Mucosa of descending colon (tissue), 3 donors: ENCODE data around the gene CTXN1. TPM values are rescaled to one million over a fixed set of nuclear protein-coding genes. Genes with fewer than 3 reads are reported as not detected.

Experiments
- ATAC-seq: fragments of 200-7000 bp; cut with Tn5 transposase; one replicate; pipeline ENCODE4 v1.9.1; 2020; ENCODE audit warnings: mild to moderate bottlenecking, moderate library complexity
- DNase-seq, 3 donors: peaks; one replicate each; pipeline ENCODE4 v3.0.0-alpha.2; 2020
- H3K36me3 ChIP-seq: fragments of 200-600 bp; one replicate; pipeline ENCODE4 v1.8.0; 2021; ENCODE audit warnings: low read depth, mild to moderate bottlenecking
- H3K4me1 ChIP-seq: fragments of 200-600 bp; one replicate; pipeline ENCODE4 v1.8.0; 2021; ENCODE audit warnings: low read depth, mild to moderate bottlenecking
- H3K4me3 ChIP-seq: fragments of 200-600 bp; one replicate; pipeline ENCODE4 v1.8.0; 2021; ENCODE audit warnings: mild to moderate bottlenecking
- H3K9me3 ChIP-seq: fragments of 200-600 bp; one replicate; pipeline ENCODE4 v1.8.0; 2021; ENCODE audit warnings: mild to moderate bottlenecking
- intact Hi-C, 2 donors: fragments of 100-400 bp; cut with DNase I in 1 of 2; cut with micrococcal nuclease in 1 of 2; formaldehyde crosslinking; loops; one replicate each; pipeline versions ENCODE4 v1.11.0 to v1.11.1; 2022; cut with DNase I, micrococcal nuclease
- long read RNA-seq, 2 donors: library from polyadenylated mRNA; unstranded; transcript quantifications; one replicate each; pipeline ENCODE4 v2.0.0, GENCODE V29; 2019 to 2021
- total RNA-seq, 3 donors: library from RNA; stranded (reverse); fragmentation: NEBNext Ultra II Directional in 2 of 3; extraction: Animal tissue kit (Norgen Biotek cat#: 25700) in 2 of 3; gene quantifications; one replicate each; pipeline versions ENCODE4 v1.2.1 to v1.2.4, GENCODE V29; 2021 to 2023
- TF ChIP-seq, protein P1 (sequence below): fragments of 200-600 bp; IDR thresholded peaks from one replicate; pipeline ENCODE4 v1.8.0; 2022; ENCODE audit warnings: antibody characterized with exemption, mild to moderate bottlenecking
- donor health status: DM: no; HTN: no; CAD: no; lungs with moderate emphysema.
- donor health status: DM: no; HTN: no; CAD: no.
- donor health status: DM: no; HTN: yes; CAD: no.

CTXN1 gene
- total RNA-seq, result 10 to 100 TPM in 1 of 3 donors, 1 to 10 TPM in 1, under 1 TPM in 1; 0.69 to 28.3 (median 1.9) TPM
- long read RNA-seq, donor 1, transcript CTXN1-201 (2 exons, 1,274 nt), result major isoform, 15 of 24 reads
- long read RNA-seq, donor 1, partial matches to known transcripts, result 6 of 24 reads
- long read RNA-seq, donor 1, other reads (novel, unspliced or antisense), result 3 of 24 reads
- long read RNA-seq, donor 2, result 0 reads

DNA sequence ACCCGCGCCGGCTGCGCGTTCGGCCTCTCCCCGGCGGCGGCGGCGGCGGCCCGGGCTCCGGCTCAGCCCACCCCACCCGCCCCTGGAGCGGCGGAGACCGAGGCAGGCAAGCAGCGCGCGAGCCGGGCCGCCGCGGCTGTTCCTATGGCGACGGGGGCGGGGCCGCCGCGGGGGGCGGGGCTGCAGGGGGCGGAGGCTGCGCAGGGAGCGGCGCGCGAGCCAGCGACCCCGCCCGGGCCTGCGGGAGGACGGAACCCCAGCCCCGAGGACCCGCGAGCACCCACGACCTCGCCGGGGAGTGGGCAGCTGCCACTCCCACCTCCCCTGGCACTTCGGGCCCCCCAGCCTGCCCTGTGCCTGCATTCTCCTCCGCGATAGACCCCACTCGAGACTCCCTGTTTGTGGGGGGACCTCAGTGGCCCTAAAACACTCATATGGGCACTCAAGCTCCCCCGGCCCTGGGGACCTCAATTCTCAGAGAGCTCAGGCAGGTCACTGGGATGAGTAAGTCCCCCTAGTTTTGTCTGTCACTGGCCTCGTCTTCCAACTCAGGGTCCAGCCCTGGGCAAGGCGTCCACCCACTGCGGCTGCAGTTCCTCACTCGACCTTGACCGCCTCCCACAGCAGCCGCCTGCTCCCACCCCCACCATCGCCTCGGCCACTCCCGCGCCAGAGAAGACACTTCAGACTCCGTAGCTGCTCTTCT lies at the start of gene CTXN1:
TSS of gene CTXN1 (minus strand) at position 115 of the 706 bp plus-strand sequence. CDS start 597 bp downstream, outside the sequence.
- Histone ChIP-seq H3K4me3 (no peak within 1 kb of the TSS), H3K4me1 (peaks cover 20% of the 10 kb centered on the region), H3K36me3 (no peaks in the 10 kb centered on the region), H3K9me3 (no peaks in the 10 kb centered on the region)
- intact Hi-C loops, result no loop called here
- TF ChIP-seq, protein P1, sequence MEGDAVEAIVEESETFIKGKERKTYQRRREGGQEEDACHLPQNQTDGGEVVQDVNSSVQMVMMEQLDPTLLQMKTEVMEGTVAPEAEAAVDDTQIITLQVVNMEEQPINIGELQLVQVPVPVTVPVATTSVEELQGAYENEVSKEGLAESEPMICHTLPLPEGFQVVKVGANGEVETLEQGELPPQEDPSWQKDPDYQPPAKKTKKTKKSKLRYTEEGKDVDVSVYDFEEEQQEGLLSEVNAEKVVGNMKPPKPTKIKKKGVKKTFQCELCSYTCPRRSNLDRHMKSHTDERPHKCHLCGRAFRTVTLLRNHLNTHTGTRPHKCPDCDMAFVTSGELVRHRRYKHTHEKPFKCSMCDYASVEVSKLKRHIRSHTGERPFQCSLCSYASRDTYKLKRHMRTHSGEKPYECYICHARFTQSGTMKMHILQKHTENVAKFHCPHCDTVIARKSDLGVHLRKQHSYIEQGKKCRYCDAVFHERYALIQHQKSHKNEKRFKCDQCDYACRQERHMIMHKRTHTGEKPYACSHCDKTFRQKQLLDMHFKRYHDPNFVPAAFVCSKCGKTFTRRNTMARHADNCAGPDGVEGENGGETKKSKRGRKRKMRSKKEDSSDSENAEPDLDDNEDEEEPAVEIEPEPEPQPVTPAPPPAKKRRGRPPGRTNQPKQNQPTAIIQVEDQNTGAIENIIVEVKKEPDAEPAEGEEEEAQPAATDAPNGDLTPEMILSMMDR, result no peak
- DNase-seq (peak; percentile 70 to 88 (median 84)), ATAC-seq (peak; percentile 69)

DNA sequence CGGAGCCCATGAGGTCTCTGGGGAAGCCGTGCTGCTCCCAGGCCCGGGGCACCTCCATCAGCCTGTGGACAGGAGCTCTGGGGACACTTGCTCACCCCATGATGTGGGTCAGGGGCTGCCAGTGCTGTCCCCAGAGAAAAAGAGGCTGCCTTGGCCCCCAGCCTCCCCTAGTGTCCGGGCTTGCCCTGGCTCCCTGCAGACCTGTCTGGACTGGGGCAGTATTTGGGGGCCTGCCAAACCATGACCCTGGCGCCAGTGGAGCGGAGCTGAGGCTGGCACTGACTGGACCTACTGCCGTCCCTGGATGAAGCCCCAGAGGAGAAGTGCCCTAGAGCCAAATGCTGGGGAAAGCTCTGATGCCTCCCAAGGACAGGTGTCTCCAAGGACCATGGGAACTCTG lies 49.1 kb upstream of the CTXN1 start:
- H3K36me3 ChIP-seq, result no peaks in the 10 kb centered on the region
- no peak overlapping the region for H3K4me3 ChIP-seq
- no peaks in the 10 kb centered on the region for H3K4me1 ChIP-seq
- ATAC-seq, result no peak
- TF ChIP-seq, protein P1, result no peak
- H3K9me3 ChIP-seq, result no peaks in the 10 kb centered on the region
- intact Hi-C loops, result no loop called here
- peak in 1 of 3 donors; percentile 23 for DNase-seq

DNA sequence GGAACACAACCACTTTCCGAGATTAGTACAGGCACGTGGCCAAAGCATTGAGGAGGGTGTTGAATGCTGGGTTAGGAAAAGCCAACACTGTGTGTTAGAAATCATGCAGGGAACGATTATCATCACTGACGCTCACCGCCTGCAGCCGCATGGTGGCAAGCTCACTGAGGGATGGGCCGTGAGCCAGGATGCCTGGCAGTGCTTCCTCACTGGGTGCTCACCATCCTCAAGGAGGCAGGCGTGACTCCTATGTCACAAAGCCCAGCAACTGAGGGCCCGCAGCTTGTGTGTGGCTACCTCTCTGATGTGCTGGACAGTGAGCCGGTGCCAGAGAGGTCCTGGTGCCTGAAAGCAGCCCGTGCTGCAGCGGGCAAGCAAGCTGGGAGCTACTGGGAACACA lies 47.9 kb upstream of the CTXN1 start:
- no peaks in the 10 kb centered on the region for H3K9me3 ChIP-seq
- ATAC-seq (no peak), DNase-seq (peak in 1 of 3 donors; percentile 19)
- no peaks in the 10 kb centered on the region for H3K4me1 ChIP-seq
- intact Hi-C loops, result no loop called here
- H3K4me3 ChIP-seq, result no peak overlapping the region
- no peaks in the 10 kb centered on the region for H3K36me3 ChIP-seq
- TF ChIP-seq, protein P1, result no peak

DNA sequence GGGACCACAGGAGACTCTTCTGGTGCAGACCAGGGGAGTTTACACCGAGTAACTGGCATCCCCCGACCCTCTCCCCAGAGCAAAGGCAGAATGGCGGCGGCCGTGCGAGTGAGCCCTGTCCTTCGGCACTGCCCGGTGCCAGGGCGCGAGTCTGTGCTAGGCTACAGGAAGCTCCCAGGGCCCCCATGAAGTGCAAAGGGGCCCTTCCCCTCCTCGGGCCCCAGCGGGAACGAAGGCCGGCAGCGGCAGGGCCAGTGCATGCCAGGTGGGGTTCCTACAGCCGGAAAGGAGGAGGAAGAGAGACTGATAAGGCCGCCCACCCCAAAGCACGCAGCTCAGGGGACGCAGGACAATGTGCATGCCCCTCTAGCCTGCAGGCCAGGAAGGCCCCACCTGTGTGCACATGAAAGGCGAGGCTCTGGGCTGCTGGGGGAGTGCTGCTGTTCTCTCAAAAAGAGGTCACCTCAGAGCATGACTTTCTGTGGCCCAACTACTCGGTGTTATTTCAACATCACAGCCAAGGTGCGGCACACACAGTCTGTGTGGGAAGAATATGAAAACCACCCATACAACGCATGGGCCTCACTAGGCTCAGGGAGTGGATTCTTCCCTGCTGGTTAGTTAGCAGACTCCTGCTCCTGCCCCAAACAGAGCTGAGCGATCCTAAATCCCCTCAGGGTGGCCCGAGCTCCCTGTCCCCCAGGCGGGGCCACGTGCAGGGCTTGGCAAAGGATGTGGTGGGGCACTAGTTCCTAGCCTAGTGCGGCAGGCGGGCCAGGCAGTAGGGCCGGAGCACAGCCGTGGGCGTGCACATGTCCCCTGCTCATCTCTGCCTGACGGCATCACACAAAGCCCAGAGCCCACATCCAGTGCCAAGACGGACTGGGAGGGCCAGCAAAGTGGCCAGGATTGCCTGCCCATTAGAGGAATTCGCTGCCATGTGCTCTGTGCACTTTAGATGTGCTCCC lies 45.9 kb upstream of the CTXN1 start:
- DNase-seq, result peak in 1 of 3 donors; percentile 39
- H3K4me3 ChIP-seq, result no peak overlapping the region
- H3K9me3 ChIP-seq, result no peaks in the 10 kb centered on the region
- TF ChIP-seq, protein P1, result no peak
- peak; percentile 13 for ATAC-seq
- no peaks in the 10 kb centered on the region for H3K36me3 ChIP-seq
- H3K4me1 ChIP-seq, result no peaks in the 10 kb centered on the region
- intact Hi-C loops, result no loop called here

DNA sequence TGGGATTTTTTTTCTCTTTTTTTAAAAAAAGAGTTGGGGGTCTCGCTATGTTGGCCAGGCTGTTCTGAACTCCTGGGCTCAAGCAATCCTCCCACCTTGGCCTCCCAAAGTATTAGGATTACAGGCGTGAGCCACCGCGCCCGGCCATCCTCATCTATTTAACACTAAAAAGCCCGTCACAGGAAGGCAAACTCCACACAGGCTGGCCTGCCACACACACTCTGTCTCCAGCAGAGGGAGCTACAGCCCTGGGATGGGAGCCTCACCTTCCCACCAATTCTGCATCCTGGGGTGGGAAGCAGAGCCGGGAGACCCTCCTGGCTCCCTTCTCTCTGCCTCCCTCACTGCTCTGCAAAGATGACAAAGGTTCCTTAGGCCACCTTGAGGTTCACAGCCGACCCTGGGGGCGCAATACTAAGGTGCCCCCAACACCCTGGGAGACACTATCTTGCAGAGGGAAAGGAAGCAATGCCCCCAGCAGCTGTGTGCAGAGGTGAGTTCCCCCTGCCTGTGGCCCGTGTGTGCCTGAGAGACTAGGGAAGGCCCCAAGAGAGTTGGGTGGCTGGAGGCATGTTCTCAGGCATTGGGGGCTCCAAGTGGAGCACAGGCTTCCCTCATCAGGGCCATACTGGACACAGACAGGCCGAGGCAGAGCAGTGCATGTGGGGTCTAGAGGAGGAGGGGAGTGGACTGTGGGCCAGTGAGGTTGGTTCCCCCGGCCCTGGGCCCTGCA lies 44.9 kb upstream of the CTXN1 start:
- ATAC-seq, result peak; percentile 64
- no peaks in the 10 kb centered on the region for H3K4me1 ChIP-seq
- no peaks in the 10 kb centered on the region for H3K36me3 ChIP-seq
- TF ChIP-seq, protein P1, result peak; percentile 25
- H3K9me3 ChIP-seq, result no peaks in the 10 kb centered on the region
- DNase-seq, result peak in 2 of 3 donors; percentile 41 to 44
- no peak overlapping the region for H3K4me3 ChIP-seq
- intact Hi-C loops, result no loop called here
